ENCODE data around the gene AQP12A.
"Not testable (repeated sequence)": the region's sequence is repeated elsewhere in the genome, so short reads cannot be mapped to it uniquely, and the experiment has no call there.

Gene AQP12A

GRCh38 chr2:240662681-240663080 is 29.0 kb upstream of the AQP12A start:
- no peak for DNase-seq (ENCODE audit: low spot score)

DNA sequence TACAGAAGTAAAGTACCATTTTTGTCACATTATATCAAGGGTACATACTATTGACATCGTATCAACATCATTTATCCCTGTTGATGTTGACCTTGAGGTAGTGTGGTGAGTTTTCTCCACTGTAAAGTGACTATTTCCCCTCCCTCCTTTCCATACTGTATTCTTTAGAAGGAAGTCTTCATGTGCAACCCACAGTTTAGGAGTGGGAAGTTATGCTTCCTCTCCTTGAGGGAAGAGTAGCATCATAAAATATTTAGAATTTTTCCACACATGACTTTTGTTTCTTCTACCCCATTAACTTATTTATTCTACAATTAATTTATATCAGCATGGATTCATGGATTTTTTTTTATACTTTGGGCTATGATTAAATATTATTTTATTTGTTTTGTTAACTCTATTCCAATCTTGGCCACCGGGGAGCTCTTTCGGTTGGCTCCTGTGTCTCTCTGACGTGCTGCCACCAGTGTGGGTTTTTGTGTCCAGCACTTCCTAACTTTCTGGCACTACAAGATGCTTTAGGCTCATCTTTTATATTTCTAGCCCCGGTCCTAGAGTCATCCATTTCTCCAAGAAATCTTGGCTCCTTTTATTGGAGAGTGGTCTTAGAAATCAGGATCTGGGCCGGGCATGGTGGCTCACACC is 28.0 kb upstream of the AQP12A start:
- no peak for DNase-seq (ENCODE audit: low spot score)

- no peak for DNase-seq (ENCODE audit: low spot score)
Observed at GRCh38 chr2:240664622-240665021, 27.0 kb upstream of the AQP12A start.

- no peak for DNase-seq (ENCODE audit: low spot score)
Observed at GRCh38 chr2:240670402-240670801, 21.3 kb upstream of the AQP12A start.

DNA sequence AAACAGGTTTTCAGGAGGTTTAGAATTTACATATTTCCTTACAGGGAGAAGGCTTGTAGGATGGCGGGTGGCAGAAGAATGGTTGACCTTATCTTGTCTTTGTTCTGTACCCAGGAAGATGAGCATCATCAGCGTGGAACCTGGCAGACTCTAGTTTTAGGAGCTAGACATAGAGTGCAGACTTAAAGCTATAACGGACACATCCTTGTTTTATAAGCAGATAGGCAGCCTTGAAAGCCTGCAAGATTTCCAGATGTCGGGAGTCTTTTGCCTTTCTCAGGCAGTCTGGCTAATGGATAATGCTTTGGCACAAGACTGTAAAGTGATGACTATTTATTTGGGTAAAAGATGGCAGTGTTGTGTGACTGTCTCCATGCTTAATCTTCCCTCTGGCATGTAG is 20.7 kb upstream of the AQP12A start:
- no peak for DNase-seq (ENCODE audit: low spot score)

- DNase-seq (ENCODE audit: low spot score), result no peak
Observed at GRCh38 chr2:240672076-240672700, 19.5 kb upstream of the AQP12A start.

DNA sequence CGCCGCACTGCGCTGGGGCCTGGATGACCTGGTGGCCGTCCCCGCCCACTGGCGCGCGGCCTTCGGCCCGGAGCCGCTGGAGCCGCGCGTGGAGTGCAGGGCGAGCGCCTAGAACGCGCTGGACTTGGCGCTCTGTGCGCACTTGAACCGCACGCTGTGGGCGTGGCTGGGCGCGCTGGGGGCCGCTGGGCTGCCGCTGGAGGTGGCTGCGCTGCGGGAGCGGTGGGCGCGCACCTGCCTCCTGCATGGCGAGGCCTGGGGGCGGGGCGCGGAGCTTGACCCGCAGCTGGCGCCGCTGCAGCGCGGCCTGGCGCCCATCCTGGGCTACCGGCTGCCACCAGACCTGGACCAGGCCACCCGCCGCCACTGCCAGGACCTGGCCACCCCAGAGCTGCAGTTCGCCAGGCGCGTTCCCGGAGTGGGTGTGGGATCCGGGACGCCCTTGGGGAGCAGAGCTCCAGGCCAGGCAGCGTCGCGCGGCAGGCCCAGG is 18.9 kb upstream of the AQP12A start:
- DNase-seq (ENCODE audit: low spot score), result no peak

GRCh38 chr2:240674461-240675184 is 17.0 kb upstream of the AQP12A start:
- DNase-seq (ENCODE audit: low spot score), result not testable (repeated sequence)

DNA sequence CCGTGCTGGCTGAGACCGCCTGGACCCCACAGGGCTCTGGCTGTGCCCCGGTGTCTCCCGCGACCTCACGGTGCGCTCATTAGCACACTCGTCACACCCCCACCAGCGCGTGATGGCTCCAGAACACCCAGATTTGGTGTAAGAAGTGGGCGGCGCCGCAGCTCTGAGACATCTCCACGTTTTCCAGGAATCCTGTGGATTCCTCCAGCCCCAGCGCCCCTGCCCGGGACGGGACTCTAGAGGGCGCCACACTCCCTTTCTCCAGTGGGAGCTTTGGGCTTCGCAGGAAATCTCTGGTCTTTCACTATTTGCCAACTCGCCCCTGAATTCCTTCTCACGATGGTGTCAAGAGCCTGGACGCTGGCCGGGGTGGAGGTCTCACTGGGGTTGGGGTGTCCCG is 16.3 kb upstream of the AQP12A start:
- not testable (repeated sequence) for DNase-seq (ENCODE audit: low spot score)

- DNase-seq (ENCODE audit: low spot score), result not testable (repeated sequence)
Observed at GRCh38 chr2:240678043-240678442, 13.6 kb upstream of the AQP12A start.

DNA sequence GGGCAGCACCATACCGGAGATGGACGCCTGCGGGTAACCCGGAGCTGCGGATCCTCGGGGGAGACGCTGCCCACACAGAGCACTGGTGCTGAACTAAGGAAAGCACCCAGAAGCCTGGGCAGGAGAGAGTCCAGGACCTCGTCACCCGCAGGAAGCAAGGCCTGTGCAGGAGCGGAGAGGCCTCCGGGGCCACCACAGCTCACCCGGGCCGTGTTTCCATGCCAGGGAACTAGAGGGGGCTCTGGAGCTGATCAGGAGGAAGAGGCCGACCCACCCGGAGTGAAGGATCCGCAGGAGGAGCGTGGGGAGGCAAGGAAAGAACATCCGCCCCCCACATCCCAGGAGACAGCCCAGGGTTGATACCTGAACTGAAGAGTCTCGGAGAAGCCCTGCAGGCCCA is 12.8 kb upstream of the AQP12A start:
- DNase-seq (ENCODE audit: low spot score), result not testable (repeated sequence)

DNA sequence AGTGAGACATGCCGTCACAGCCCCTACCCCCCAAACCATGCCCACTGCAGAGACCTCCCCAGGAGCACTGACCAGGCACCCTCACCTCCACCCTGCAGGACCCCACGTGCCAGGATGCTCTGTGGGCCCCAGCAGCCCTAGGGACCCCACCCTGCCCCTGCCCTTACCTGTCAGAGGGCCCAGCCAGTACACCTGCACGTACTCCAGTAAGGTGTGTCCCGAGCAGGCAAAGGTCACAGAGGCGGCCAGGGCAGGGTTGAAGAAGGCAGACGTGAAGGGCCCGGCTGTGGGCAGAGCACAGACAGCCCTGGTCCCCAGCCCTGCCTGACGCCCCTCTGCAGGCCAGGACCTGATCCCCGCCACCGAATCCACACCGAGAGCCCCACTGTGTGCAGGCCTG is 11.5 kb upstream of the AQP12A start:
- DNase-seq (ENCODE audit: low spot score), result not testable (repeated sequence)

DNA sequence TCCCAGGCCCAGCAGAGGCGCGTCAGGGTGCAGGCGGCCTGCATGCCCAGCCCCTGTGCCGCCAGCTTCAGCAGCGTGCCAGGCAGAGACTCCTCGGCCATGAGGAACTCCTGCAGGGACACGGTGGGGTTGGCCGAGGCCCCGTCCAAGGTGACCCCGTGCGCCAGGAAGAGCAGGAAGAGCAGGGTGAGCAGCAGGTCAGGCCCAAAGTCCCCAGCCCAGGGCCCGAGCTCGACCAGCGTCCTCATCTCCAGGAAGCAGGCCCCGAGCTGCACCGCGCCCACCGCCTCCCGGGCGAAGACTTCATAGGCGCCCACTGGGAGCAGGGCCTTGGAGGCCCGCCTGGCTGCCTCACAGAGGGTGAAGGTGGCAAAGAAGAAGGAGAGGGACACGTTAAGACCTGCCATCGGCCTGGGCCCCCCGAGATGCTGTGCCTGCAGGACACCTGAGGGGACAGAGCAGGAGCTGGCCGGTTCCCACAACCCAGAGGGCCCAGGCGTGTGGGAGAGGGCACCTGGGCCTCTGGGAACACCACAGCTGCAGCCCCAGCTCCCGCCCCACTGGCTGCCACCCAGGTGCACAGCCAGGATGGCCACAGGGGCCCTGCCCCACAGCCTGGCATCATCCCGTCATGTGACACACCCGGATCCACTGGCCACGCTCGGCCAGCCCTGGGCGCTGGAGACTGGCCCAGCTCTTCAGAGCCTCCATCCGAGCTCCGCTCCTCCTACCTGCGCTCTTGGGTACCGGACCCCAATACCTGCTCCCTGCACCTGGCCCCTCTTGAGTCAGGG is 9.0 kb upstream of the AQP12A start, which contains the start of gene AQP12B:
TSS of gene AQP12B (minus strand) at position 455 of the 794 bp plus-strand sequence. CDS start at position 407, 48 bp downstream.
- DNase-seq (ENCODE audit: low spot score), result not testable (repeated sequence)

GRCh38 chr2:240683329-240683979 is 8.2 kb upstream of the AQP12A start:
- not testable (repeated sequence) for DNase-seq (ENCODE audit: low spot score)

DNA sequence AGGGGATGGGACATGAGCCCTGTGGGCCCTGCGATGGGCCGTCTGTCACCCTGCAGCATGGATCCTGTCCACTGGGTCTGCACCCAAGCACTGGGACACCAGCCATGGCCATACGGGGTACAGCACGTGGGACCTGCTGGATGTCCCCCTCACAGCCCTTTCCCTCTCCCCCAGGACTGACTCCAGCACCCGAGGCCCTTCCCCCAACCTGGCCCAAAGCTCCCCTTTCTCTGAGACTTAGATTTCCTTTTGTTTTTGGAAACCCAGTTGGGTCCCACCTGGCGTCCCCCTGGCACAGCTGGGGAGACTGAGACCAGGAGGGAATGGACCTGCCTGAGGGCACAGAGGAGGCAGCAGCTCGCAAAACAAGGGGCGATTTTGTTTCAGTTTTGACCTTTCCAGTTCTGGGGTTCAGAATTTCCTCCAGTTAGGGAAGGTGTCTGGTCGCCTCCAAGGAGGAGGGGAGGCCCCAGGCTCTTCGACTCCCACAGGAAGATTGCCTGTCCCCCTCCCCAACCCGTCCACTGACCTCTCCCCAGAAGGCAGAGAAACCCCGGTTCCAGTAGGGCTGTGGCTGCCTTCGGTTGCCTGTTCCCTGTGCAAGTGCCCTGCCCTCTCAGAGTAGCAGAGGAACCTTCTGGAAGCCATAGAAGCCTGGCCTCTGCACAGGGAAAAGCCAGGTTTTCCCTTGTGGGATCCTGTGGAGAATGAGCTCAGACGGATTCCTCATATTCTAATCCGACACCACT is 7.5 kb upstream of the AQP12A start:
- not testable (repeated sequence) for DNase-seq (ENCODE audit: low spot score)

DNA sequence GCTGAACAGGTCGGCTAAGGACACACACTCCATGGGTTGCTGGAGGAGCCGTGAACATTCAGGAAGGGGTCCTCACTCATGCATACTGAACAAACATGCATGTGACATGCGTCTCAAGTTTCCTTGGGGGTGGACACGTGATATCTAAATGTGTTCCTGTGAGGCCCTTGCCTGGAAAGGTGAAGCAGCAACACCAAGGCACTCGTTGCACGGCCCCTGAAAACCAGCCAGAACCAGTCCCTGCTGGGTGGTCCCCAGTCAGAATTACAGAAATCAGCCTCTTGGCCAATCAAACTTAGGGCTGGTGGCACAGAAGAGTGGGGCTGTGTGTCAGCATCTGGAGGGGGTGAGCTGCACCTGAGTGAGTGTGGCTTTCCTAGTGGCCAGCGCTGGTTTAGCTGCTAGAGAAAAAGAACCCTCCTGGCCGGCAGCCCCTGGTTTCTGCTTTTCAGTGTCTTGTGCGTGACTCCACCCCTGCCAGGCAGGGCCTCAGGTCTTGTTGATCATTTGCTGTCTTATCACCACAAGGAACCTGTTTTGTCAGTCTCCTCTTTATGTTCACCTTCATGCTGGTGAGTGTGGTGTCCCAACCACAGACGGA is 5.8 kb upstream of the AQP12A start:
- no peak for DNase-seq (ENCODE audit: low spot score)

DNA sequence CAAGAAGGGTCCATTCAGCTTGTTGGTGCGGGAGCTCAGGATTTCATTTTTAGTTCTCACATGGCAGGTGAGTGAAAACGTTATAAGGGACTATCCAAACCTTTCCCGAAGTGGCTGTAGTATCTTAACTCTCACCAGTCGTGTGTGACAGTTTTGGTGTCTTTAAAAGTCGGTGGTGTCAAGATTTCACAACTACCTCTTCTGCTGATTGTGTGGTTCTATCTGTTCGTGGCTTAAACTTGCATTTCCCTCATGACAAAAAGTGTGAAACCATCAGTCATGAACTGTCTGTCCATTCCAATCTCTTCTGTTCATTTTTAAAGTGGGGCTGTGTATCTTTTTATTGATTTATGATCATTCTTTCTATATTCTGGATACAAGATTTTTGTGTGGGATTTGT is 5.2 kb upstream of the AQP12A start:
- DNase-seq (ENCODE audit: low spot score), result no peak

DNA sequence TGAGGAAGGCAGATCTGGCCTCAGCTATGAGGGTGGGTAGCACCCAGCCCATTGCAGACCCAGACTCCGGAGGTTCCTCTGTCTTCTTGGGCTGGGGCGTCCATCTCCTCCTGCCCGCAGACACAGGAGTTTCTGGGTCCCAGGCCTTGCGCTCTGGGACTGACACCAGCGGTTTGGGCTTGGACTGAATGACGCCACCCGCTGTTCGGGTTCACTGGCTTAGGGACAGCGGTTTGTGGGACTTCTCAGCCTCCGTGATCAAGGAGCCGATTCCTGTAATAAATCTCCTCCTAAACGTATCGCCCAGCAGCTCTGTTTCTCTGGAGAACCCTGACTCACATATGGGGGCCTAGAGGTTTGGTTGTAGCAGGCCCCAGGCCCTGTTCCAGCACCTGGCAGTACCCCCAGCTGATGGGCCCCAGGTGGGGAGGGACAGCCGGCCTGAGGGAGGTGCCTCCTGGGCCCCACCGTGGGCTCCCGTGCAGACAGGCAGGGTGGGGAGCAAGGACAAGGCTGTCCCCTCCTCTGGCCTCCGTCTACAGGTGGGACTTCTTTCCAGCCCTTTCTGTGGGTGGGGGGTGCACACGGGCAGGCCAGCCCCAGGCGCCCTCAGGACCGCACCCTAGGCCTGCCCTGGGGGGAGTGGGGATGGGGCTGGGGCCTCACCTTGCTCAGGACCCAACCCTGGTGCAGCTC is 4.5 kb upstream of the AQP12A start:
- no peak for DNase-seq (ENCODE audit: low spot score)

DNA sequence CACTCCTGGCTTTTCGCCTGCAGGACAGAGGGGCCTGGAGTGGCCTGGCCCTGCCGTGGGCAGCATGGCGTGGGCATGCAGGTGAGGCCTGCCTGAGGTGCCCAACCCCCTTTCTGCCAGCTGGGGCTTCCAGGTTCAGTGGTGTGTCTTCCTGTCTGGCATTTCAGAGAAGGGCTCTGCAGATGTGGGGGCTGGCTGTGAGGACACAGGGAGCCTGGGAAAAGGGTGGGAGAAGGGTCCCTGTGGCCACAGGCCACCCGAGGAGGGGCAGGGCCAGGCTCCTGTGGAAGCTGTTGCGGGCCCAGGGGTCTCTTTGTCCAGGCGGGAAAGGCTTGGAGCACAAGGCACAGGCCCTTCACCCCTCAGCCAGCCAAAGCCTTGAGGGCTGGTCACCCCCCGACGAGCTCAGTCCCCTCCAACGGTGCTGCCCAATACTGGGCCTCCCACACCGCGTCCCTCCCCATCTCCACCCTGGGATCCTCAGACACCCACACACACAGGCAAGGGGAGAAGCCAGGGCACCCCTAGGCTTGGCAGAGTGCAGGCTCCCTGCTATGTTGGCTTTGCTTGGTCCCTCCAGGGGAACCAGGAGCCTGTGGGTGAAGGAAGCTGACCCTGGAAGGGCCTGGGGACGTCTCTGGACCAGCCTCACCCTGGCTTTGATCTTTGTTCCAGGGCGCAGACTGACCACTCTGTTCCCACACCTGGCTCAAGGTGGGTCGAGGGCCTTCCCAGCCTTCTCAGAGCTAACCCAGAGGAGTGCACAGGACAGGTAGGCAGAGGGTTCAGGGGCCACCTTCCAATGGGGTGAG is 3.7 kb upstream of the AQP12A start:
- DNase-seq (ENCODE audit: low spot score), result no peak
